ENCODE data around the gene MYO15B. TPM values are rescaled to one million over a fixed set of nuclear protein-coding genes. Genes with fewer than 3 reads are reported as not detected.

MYO15B gene
- total RNA-seq, 4 donors from 2014 or later: 4.5 to 34.6 (median 14.3) TPM

- intact Hi-C loops (cut with DNase I; ENCODE audit: low total_unique reads): no loop called here
Measured at GRCh38 chr17:75621489-75621888, 33.9 kb downstream of the MYO15B start.

GRCh38 chr17:75622076-75622475 lies 34.5 kb downstream of the MYO15B start:
- H3K9me3 ChIP-seq: no peaks in the 10 kb centered on the region
- in situ Hi-C loops (cut with MboI; ENCODE audit: low sequenced_read_pairs in 4 of 4) (no loop called here), intact Hi-C loops (cut with DNase I; ENCODE audit: low total_unique reads) (no loop called here)
- H3K4me1 ChIP-seq: peaks cover 0 to 9% of the 10 kb centered on the region in 2 donors
- no peaks in the 10 kb centered on the region for H3K27me3 ChIP-seq
- no peak for ATAC-seq
- H3K27ac ChIP-seq: no peak overlapping the region
- H3K4me3 ChIP-seq: no peak overlapping the region
- peaks cover 0 to 15% of the 10 kb centered on the region in 2 donors for H3K36me3 ChIP-seq
- no peak for DNase-seq
- TF ChIP-seq CTCF (IDR thresholded peaks at IDR 0.05 in 4 of 5, conservative IDR thresholded peaks at IDR 0.05 in 1 of 5) (no peak), POLR2A (IDR thresholded peaks at IDR 0.05) (no peak)

More at GRCh38 chr17:75621489-75621888, 33.9 kb downstream of the MYO15B start:
- no peak for DNase-seq
- no peak overlapping the region for H3K27ac ChIP-seq
- H3K27me3 ChIP-seq: no peaks in the 10 kb centered on the region
- peaks cover 0 to 14% of the 10 kb centered on the region in 2 donors for H3K36me3 ChIP-seq
- no peak for ATAC-seq
- H3K9me3 ChIP-seq: no peaks in the 10 kb centered on the region
- H3K4me1 ChIP-seq: peaks cover 0 to 9% of the 10 kb centered on the region in 2 donors
- no peak for TF ChIP-seq POLR2A (IDR thresholded peaks at IDR 0.05)
- TF ChIP-seq CTCF (IDR thresholded peaks at IDR 0.05 in 4 of 5, conservative IDR thresholded peaks at IDR 0.05 in 1 of 5): no peak
- no peak overlapping the region for H3K4me3 ChIP-seq
- in situ Hi-C loops (cut with MboI; ENCODE audit: low sequenced_read_pairs in 4 of 4): no loop called here

GRCh38 chr17:75622771-75623273 lies 35.2 kb downstream of the MYO15B start:
- H3K27me3 ChIP-seq: no peaks in the 10 kb centered on the region
- no peak for ATAC-seq
- in situ Hi-C loops (cut with MboI; ENCODE audit: low sequenced_read_pairs in 4 of 4) (no loop called here), intact Hi-C loops (cut with DNase I; ENCODE audit: low total_unique reads) (no loop called here)
- H3K4me1 ChIP-seq: peaks cover 0 to 9% of the 10 kb centered on the region in 2 donors
- H3K9me3 ChIP-seq: no peaks in the 10 kb centered on the region
- no peak for TF ChIP-seq CTCF (IDR thresholded peaks at IDR 0.05 in 4 of 5, conservative IDR thresholded peaks at IDR 0.05 in 1 of 5)
- no peak for TF ChIP-seq POLR2A (IDR thresholded peaks at IDR 0.05)
- H3K36me3 ChIP-seq: peaks cover 0 to 20% of the 10 kb centered on the region in 2 donors
- no peak overlapping the region for H3K4me3 ChIP-seq
- DNase-seq: no peak
- H3K27ac ChIP-seq: no peak overlapping the region

- intact Hi-C loops (cut with DNase I; ENCODE audit: low total_unique reads): no loop called here
- peaks cover 0 to 20% of the 10 kb centered on the region in 2 donors for H3K36me3 ChIP-seq
Measured at GRCh38 chr17:75623386-75623785, 35.8 kb downstream of the MYO15B start.

More at GRCh38 chr17:75623386-75623785, 35.8 kb downstream of the MYO15B start:
- Histone ChIP-seq H3K27ac (no peak overlapping the region), H3K9me3 (no peaks in the 10 kb centered on the region), H3K4me3 (no peak overlapping the region), H3K4me1 (peaks cover 0 to 9% of the 10 kb centered on the region in 2 donors), H3K27me3 (no peaks in the 10 kb centered on the region)
- no peak for ATAC-seq
- TF ChIP-seq POLR2A (IDR thresholded peaks at IDR 0.05) (no peak), CTCF (IDR thresholded peaks at IDR 0.05 in 4 of 5, conservative IDR thresholded peaks at IDR 0.05 in 1 of 5) (no peak)
- no peak for DNase-seq
- in situ Hi-C loops (cut with MboI; ENCODE audit: low sequenced_read_pairs in 4 of 4): no loop called here
